HG02870 (cell line): ENCODE data around the gene MTX3.

Experiments
- ATAC-seq: cut with Tn5 transposase; IDR thresholded peaks from one replicate; pipeline ENCODE4 v1.9.1; 2021; ENCODE audit warnings: mild to moderate bottlenecking, moderate library complexity; ENCODE audit not compliant: unreplicated experiment

The MTX3 gene

GRCh38 chr5:79990598-79991507 is at the start of gene MTX3:
Gene MTX3 (minus strand): TSS chr5:79991262. CDS start chr5:79991238, 24 bp downstream.
- ATAC-seq = peak; percentile 81

GRCh38 chr5:80039650-80040049 is 48.6 kb upstream of the MTX3 start:
- no peak for ATAC-seq

- peak; percentile 81 for ATAC-seq
These were observed 46.3 kb upstream of the MTX3 start for GRCh38 chr5:80037366-80037765.

- no peak for ATAC-seq
These were observed 45.6 kb upstream of the MTX3 start for GRCh38 chr5:80036615-80037014.

- ATAC-seq = no peak
These were observed 44.8 kb upstream of the MTX3 start for GRCh38 chr5:80035839-80036238.

- ATAC-seq = no peak
These were observed 44.1 kb upstream of the MTX3 start, which contains the start of gene THBS4 for GRCh38 chr5:80034962-80035821. Gene THBS4 (plus strand): TSS chr5:80035348. CDS start chr5:80035538, 190 bp downstream.

- no peak for ATAC-seq
These were observed 43.5 kb upstream of the MTX3 start for GRCh38 chr5:80034559-80034958.

GRCh38 chr5:80033513-80033912 is 42.5 kb upstream of the MTX3 start:
- no peak for ATAC-seq

GRCh38 chr5:80031109-80031508 is 40.0 kb upstream of the MTX3 start:
- ATAC-seq = no peak

GRCh38 chr5:80026841-80027240 is 35.8 kb upstream of the MTX3 start:
- ATAC-seq = no peak

GRCh38 chr5:80025069-80025468 is 34.0 kb upstream of the MTX3 start:
- no peak for ATAC-seq

- no peak for ATAC-seq
These were observed 19.8 kb upstream of the MTX3 start for GRCh38 chr5:80010754-80011392.

- ATAC-seq = no peak
These were observed 18.1 kb upstream of the MTX3 start for GRCh38 chr5:80008995-80009765.

GRCh38 chr5:80002677-80003076 is 11.6 kb upstream of the MTX3 start:
- ATAC-seq = no peak

GRCh38 chr5:79999722-80000121 is 8.7 kb upstream of the MTX3 start:
- ATAC-seq = no peak

GRCh38 chr5:79992891-79993657 is 2.0 kb upstream of the MTX3 start:
- ATAC-seq = no peak

- ATAC-seq = peak; percentile 64
These were observed 861 bp downstream of the MTX3 start for GRCh38 chr5:79990205-79990597.

- no peak for ATAC-seq
These were observed 4.8 kb downstream of the MTX3 start for GRCh38 chr5:79986260-79986659.

- no peak for ATAC-seq
These were observed 5.8 kb downstream of the MTX3 start for GRCh38 chr5:79985288-79985687.

GRCh38 chr5:79984363-79984762 is 6.7 kb downstream of the MTX3 start:
- no peak for ATAC-seq
